Left ventricle myocardium inferior (tissue), 1 donor: ENCODE results near the gene CD247. TPM values are rescaled to one million over a fixed set of nuclear protein-coding genes. Genes with fewer than 3 reads are reported as not detected.

Experiments
- DNase-seq: peaks from one replicate; pipeline ENCODE4 v3.0.0-alpha.2; 2020
- H3K27ac ChIP-seq: fragments of 200-600 bp; replicated peaks from 2 replicates; pipeline ENCODE4 v1.8.0; 2021
- H3K27me3 ChIP-seq: fragments of 200-600 bp; 2 replicates; pipeline ENCODE4 v1.8.0; 2021; ENCODE audit warnings: low read depth
- H3K36me3 ChIP-seq: fragments of 200-600 bp; 2 replicates; pipeline ENCODE4 v1.8.0; 2021
- H3K4me1 ChIP-seq: fragments of 200-600 bp; 2 replicates; pipeline ENCODE4 v1.8.0; 2021
- H3K4me3 ChIP-seq: fragments of 200-600 bp; 2 replicates; pipeline ENCODE4 v1.8.0; 2021; ENCODE audit warnings: mild to moderate bottlenecking, moderate library complexity
- H3K9me3 ChIP-seq: fragments of 200-600 bp; replicated peaks from 2 replicates; pipeline ENCODE4 v1.8.0; 2021
- intact Hi-C: fragments of 100-400 bp; cut with micrococcal nuclease; formaldehyde crosslinking; loops from one replicate; pipeline ENCODE4 v1.11.0; 2022
- total RNA-seq: library from RNA; stranded (reverse); fragmentation: NEBNext Ultra II Directional; extraction: Animal tissue kit (Norgen Biotek cat#: 25700); gene quantifications from one replicate; pipeline ENCODE4 v1.2.1, GENCODE V29; 2021
- TF ChIP-seq, protein P1 (sequence below): fragments of 200-600 bp; IDR thresholded peaks from 2 replicates; pipeline ENCODE4 v1.8.0; 2021; ENCODE audit warnings: antibody characterized with exemption, mild to moderate bottlenecking, borderline replicate concordance
- donor health status: DM: no; HTN: yes; CAD: no; lungs with severe emphysema.

Gene CD247
- total RNA-seq, 1 donor from 2014 or later, result 0.82 TPM

DNA sequence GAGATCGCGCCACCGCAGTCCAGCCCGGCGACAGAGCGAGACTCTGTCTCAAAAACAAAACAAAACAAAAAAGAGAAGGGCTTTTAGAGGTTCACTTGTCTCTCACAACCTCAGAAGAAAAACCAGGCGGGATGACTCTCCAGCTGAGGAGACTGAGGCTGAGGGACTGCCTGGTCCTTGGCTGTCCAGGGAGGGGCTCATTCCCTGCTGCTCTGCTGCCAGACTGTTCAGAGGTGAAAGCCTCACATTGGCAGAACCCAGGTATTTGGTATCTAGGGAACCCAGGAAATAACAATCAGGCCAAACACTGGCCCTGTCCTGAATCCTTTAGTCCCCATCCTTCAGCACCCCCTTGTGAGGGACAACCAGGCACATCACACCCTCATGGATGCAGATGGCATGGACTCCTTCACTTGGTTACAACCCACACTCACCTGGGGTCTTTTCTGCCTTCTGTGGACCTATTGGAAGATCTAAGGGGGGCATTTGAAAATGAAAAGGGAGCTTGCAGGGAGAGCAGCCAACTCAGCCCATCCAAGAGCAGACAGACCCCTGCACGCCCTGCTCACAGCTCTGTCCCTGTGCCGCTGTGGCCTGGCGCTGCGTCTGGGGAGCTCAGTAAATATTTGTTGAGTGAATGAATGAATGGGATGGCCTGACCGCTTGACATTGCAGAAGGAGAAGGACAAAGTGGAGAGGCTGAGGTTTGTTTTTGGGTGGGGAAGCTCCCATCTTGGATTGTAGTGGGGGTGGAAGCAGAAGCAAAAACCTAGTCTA is 33.4 kb downstream of the CD247 start:
- intact Hi-C loops, result no loop called here
- no peak for DNase-seq
- Histone ChIP-seq H3K36me3 (no peaks in the 10 kb centered on the region), H3K4me3 (no peak overlapping the region), H3K4me1 (no peaks in the 10 kb centered on the region), H3K27ac (no peak overlapping the region), H3K27me3 (no peaks in the 10 kb centered on the region), H3K9me3 (no peaks in the 10 kb centered on the region)
- TF ChIP-seq, protein P1, sequence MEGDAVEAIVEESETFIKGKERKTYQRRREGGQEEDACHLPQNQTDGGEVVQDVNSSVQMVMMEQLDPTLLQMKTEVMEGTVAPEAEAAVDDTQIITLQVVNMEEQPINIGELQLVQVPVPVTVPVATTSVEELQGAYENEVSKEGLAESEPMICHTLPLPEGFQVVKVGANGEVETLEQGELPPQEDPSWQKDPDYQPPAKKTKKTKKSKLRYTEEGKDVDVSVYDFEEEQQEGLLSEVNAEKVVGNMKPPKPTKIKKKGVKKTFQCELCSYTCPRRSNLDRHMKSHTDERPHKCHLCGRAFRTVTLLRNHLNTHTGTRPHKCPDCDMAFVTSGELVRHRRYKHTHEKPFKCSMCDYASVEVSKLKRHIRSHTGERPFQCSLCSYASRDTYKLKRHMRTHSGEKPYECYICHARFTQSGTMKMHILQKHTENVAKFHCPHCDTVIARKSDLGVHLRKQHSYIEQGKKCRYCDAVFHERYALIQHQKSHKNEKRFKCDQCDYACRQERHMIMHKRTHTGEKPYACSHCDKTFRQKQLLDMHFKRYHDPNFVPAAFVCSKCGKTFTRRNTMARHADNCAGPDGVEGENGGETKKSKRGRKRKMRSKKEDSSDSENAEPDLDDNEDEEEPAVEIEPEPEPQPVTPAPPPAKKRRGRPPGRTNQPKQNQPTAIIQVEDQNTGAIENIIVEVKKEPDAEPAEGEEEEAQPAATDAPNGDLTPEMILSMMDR, result no peak

GRCh38 chr1:167483790-167484189 is 34.5 kb downstream of the CD247 start:
- Histone ChIP-seq H3K9me3 (no peaks in the 10 kb centered on the region), H3K27ac (no peak overlapping the region), H3K4me1 (no peaks in the 10 kb centered on the region), H3K36me3 (no peaks in the 10 kb centered on the region), H3K27me3 (no peaks in the 10 kb centered on the region), H3K4me3 (no peak overlapping the region)
- TF ChIP-seq, protein P1, result no peak
- intact Hi-C loops, result no loop called here
- no peak for DNase-seq

- H3K4me3 ChIP-seq, result no peak overlapping the region
- H3K4me1 ChIP-seq, result no peaks in the 10 kb centered on the region
- H3K9me3 ChIP-seq, result no peaks in the 10 kb centered on the region
- H3K36me3 ChIP-seq, result no peaks in the 10 kb centered on the region
- no peak overlapping the region for H3K27ac ChIP-seq
- intact Hi-C loops, result no loop called here
- no peak for DNase-seq
- H3K27me3 ChIP-seq, result no peaks in the 10 kb centered on the region
- TF ChIP-seq, protein P1, result no peak
Observed at GRCh38 chr1:167482184-167482583, 36.1 kb downstream of the CD247 start.

DNA sequence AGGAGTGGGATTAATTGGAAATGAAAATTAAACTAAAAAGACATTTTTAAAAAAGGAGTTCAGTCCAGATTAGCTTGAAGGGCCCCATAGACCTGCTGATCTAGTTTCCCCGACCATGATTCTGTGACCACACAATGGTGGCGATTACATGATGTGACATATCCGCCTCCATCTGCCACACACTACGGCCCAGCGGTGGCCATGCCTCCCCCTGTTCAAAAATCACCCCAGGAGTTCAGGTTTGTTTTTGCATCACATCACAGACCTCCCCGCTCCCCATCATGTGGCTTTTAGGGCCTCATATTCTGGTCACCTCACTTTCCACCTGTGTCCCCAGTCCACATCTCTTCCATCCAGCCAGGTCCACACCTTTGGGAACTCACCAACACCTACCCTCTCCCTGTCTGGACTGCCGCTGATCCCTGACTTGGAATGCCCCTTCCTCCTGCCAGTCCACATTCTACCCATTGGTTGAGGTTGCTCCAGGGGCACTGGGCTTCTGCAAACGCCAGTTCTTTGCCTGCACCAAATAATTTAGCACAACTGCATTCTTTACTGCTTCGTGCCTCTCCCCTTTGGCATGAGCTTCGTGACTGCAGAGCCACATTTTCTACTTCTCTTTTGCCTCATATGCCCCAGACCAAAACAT is 38.9 kb downstream of the CD247 start:
- DNase-seq, result no peak
- Histone ChIP-seq H3K27ac (no peak overlapping the region), H3K4me3 (no peak overlapping the region), H3K27me3 (peaks cover 11% of the 10 kb centered on the region), H3K36me3 (no peaks in the 10 kb centered on the region), H3K4me1 (no peaks in the 10 kb centered on the region), H3K9me3 (no peaks in the 10 kb centered on the region)
- intact Hi-C loops, result no loop called here
- TF ChIP-seq, protein P1, result no peak

DNA sequence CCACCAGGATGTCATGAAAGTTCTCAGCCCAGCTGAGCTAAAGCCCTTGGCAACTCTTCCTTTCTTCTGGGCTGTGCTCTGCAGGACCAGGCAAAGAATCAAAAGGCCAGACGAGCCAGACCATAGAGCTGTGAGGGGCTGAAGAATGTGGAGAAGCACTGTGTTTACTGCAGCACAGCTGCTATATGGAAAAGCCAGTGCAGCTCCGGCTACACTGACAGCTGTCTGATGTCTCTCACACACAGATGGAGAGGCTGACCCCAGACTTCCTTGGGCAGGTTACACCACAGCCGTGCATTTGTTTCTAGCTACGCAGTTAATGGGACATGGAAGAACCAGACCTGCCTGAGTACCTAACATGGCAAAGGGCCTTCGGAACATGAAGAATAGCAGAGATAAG is 40.3 kb downstream of the CD247 start:
- intact Hi-C loops, result no loop called here
- no peak for DNase-seq

More for the DNA sequence above, 40.3 kb downstream of the CD247 start:
- Histone ChIP-seq H3K4me3 (no peak overlapping the region), H3K27ac (no peak overlapping the region), H3K9me3 (no peaks in the 10 kb centered on the region), H3K27me3 (peaks cover 15% of the 10 kb centered on the region), H3K4me1 (no peaks in the 10 kb centered on the region), H3K36me3 (no peaks in the 10 kb centered on the region)
- TF ChIP-seq, protein P1, result no peak
